Calu3 (cell line): ENCODE results near the gene LOXL4. TPM values are rescaled to one million over a fixed set of nuclear protein-coding genes. Genes with fewer than 3 reads are reported as not detected.

ENCODE experiments used
- BruUV-seq: library from RNA; stranded (reverse); fragments of 400-500 nt; replicated peaks from 2 replicates; lab custom pipeline; 2021; lab: Mats Ljungman, UMichigan
- CTCF ChIA-PET: fragments of 300-600 bp; sonication (Branson Sonifier 250); formaldehyde crosslinking; loops from one replicate; lab custom pipeline; 2022; ENCODE audit warnings: antibody characterized with exemption; lab: Charles Lee
- DNase-seq: peaks from one replicate; pipeline ENCODE4 v3.0.0; 2022
- H3K27ac Mint-ChIP-seq: one replicate; pipeline ENCODE4 v1.8.0; 2022; ENCODE audit warnings: mixed read lengths; ENCODE audit not compliant: unreplicated experiment
- H3K27me3 Mint-ChIP-seq: one replicate; pipeline ENCODE4 v1.8.0; 2022; ENCODE audit warnings: mixed read lengths; ENCODE audit not compliant: unreplicated experiment
- H3K36me3 Mint-ChIP-seq: one replicate; pipeline ENCODE4 v1.8.0; 2022; ENCODE audit warnings: mild to moderate bottlenecking, moderate library complexity, mixed read lengths; ENCODE audit not compliant: insufficient read depth, unreplicated experiment
- H3K4me1 Mint-ChIP-seq: one replicate; pipeline ENCODE4 v1.8.0; 2022; ENCODE audit warnings: mild to moderate bottlenecking, low read depth, mixed read lengths; ENCODE audit not compliant: unreplicated experiment
- H3K4me3 Mint-ChIP-seq: one replicate; pipeline ENCODE4 v1.8.0; 2022; ENCODE audit warnings: mild to moderate bottlenecking, low read depth, moderate library complexity, mixed read lengths; ENCODE audit not compliant: unreplicated experiment
- H3K9me3 Mint-ChIP-seq: one replicate; pipeline ENCODE4 v1.8.0; 2022; ENCODE audit warnings: low read depth, mixed read lengths; ENCODE audit not compliant: unreplicated experiment
- intact Hi-C: fragments of 100-400 bp; cut with micrococcal nuclease; formaldehyde crosslinking; loops from one replicate; pipeline ENCODE4 v1.10.0; 2022; ENCODE audit not compliant: unreplicated experiment
- total RNA-seq: library from RNA; stranded (reverse); gene quantifications from 2 replicates; pipeline ENCODE4 v1.2.3, GENCODE V29; 2022
- TF ChIP-seq, protein P1 (sequence below): fragments of 200-600 bp; IDR thresholded peaks from one replicate; pipeline ENCODE4 v1.8.0; 2022; ENCODE audit warnings: antibody characterized with exemption; ENCODE audit not compliant: unreplicated experiment

Gene LOXL4
- total RNA-seq, 1 experiment from 2014 or later = 2.2 TPM

DNA sequence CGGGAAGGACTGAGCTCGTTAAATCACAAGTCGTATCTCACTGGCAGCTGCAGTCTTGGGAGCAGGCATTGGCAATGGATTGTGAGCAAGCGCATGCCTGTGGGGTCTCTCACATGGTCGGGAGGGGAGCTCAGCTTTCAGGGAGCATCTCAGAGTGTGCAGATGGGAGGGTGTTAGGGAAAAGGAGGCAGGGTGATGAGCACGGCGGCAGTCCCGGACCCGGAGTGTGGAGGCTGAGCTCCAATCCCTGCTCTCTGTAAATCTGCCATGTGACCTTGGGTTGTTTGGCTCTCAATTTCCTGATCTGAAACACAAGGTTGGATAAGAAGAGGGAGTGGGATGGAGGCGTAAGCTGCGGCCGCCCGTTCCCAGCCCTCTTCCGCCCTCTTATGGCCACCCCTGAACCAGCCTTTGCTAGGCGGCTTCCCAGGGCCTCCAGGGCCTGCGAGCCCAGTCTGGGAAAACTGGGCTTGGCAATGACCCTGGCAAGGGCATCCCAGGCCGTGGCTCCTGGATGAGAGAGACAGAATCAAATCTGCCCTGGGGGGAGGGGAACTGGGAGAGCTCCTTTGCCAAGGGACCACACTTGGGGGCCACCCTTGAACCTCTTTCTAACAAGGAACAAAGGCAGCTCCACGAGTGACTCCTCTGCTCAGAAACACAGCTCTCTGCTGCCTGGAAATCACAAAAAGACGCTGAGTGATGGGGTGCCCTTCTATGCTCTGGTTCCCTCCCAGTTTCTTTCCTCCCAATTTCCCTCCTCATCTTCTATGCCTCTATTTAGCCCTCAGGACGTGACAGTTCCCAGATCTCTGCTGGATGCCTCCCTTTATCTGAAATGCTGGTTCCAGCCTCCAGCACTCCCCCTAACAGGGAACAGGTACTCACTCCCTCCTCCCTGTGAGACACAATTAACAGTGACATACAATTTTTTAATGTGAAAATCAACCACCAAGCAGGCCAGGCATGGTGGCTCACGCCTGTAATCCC is 41.7 kb upstream of the LOXL4 start:
- H3K36me3 Mint-ChIP-seq = peaks cover 9% of the 10 kb centered on the region
- CTCF ChIA-PET = interaction anchor here (0.8 to 2.4 kb wide), 12 partner anchors 14 to 157 kb away, joined by 3 to 22 read pairs (median 4); partner anchors contain the start of gene LOXL4
- intact Hi-C loops = loop anchor here (1.0 to 5.0 kb wide), 3 partner anchors 47 to 137 kb away; no protein-coding TSS in a partner anchor
- TF ChIP-seq, protein P1, sequence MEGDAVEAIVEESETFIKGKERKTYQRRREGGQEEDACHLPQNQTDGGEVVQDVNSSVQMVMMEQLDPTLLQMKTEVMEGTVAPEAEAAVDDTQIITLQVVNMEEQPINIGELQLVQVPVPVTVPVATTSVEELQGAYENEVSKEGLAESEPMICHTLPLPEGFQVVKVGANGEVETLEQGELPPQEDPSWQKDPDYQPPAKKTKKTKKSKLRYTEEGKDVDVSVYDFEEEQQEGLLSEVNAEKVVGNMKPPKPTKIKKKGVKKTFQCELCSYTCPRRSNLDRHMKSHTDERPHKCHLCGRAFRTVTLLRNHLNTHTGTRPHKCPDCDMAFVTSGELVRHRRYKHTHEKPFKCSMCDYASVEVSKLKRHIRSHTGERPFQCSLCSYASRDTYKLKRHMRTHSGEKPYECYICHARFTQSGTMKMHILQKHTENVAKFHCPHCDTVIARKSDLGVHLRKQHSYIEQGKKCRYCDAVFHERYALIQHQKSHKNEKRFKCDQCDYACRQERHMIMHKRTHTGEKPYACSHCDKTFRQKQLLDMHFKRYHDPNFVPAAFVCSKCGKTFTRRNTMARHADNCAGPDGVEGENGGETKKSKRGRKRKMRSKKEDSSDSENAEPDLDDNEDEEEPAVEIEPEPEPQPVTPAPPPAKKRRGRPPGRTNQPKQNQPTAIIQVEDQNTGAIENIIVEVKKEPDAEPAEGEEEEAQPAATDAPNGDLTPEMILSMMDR = peak; percentile 55
- DNase-seq = peak; percentile 78
- no peaks in the 10 kb centered on the region for H3K27me3 Mint-ChIP-seq
- no TSS peak for BruUV-seq
- H3K4me1 Mint-ChIP-seq = peaks cover 23% of the 10 kb centered on the region
- no peak overlapping the region for H3K27ac Mint-ChIP-seq
- H3K4me3 Mint-ChIP-seq = peak overlapping the region; percentile 13
- H3K9me3 Mint-ChIP-seq = no peaks in the 10 kb centered on the region

DNA sequence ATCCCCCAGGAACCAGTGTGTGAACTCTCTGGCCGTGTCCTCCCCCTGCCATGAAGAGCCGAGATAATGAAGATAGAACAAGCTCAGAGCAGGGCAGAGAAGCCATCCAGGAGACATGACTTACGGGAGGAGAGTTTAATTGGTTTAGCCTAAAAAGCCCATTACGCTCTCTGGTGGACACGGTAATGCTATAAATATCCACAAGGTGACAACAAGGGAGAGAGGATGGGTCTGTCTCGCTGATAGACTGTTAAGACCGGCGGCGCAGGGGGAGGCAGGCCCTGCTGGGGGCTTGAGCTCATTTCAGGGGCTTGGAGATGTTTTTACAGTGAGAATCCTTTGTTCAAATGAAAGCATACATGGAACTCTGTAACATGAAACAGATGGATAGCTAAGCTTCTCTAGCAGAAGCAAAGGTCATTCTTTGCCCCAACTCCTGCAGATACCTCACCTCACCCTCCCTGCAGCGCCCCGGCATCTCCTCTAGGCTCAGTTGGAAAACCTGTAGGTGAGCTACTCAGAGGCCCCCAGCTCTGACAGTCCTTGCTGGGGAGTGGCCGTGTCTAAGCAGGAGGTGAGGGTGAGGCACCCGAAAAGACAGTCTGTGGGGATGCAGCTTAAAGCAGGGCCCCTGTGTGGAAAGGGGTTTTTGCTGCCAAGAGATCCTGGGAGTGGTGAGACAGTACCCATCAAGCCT is 40.8 kb upstream of the LOXL4 start:
- Mint-ChIP-seq H3K4me3 (peak overlapping the region; percentile 13), H3K4me1 (peaks cover 16% of the 10 kb centered on the region), H3K36me3 (peaks cover 9% of the 10 kb centered on the region), H3K27me3 (no peaks in the 10 kb centered on the region), H3K9me3 (no peaks in the 10 kb centered on the region), H3K27ac (peak overlapping the region; percentile 6)
- CTCF ChIA-PET = interaction anchor here (0.8 to 2.4 kb wide), 12 partner anchors 13 to 158 kb away, joined by 3 to 22 read pairs (median 4); partner anchors contain the start of gene LOXL4
- TF ChIP-seq, protein P1 = no peak
- no peak for DNase-seq
- BruUV-seq = no TSS peak
- intact Hi-C loops = loop anchor here (1.0 to 5.0 kb wide), 3 partner anchors 47 to 137 kb away; no protein-coding TSS in a partner anchor

DNA sequence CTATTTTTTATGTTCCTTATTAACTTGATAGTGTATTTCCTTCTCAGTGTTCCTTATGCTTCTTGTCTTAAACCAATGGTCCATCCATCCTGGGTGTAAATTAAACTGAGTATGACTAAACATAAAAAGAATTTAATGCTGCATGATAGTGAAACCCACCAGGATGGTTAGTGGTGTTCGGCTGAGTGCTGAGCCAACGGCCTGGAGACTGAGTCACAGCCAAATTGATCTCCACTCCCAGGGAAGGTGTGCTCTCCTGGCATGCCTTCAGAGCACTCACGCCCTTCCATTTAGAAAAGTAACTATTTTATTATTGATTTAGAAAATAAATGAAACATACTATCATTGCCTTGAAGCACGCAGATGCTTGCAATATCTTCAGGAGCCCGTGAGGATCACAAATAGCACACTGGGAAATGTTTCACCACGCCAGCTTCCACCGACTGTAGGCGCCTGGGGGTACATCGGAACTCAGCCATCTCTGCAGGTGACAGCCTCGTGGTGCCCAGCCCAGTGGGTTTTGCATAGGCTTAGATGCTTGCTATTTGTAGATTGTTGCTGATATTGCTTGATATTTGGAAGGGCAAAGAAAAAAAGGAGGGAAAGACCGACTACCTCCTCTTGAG is 40.0 kb upstream of the LOXL4 start:
- no peaks in the 10 kb centered on the region for H3K9me3 Mint-ChIP-seq
- no TSS peak for BruUV-seq
- H3K36me3 Mint-ChIP-seq = peaks cover 9% of the 10 kb centered on the region
- H3K27ac Mint-ChIP-seq = peak overlapping the region; percentile 6
- no peaks in the 10 kb centered on the region for H3K27me3 Mint-ChIP-seq
- H3K4me1 Mint-ChIP-seq = peaks cover 15% of the 10 kb centered on the region
- TF ChIP-seq, protein P1 = no peak
- intact Hi-C loops = loop anchor here (5.0 kb wide), 1 partner anchor 136 kb away; no protein-coding TSS in a partner anchor
- CTCF ChIA-PET = interaction anchor here (2.2 to 2.3 kb wide), 3 partner anchors 39 to 138 kb away, joined by 8 to 12 read pairs (median 9); no protein-coding TSS in a partner anchor
- H3K4me3 Mint-ChIP-seq = no peak overlapping the region
- DNase-seq = no peak

DNA sequence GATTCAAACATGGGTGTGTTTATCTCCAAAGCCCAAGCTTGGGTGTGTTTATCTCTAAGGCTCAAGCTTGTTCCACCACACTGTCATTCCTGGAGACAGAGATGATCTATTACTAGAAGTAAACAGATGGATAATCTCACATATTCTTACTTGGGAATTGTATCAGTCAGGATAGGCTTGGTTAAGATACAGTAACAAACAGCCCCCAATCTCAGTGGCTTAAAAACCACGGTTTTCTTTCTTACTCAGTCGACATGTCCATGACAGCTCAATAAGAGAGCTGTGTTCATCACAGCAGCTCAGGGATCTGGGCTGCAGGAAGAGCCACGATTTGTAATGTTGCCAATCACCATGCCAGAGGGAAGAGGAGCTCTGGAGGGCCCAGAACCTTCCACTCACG is 38.5 kb upstream of the LOXL4 start:
- intact Hi-C loops = loop anchor here (5.0 kb wide), 1 partner anchor 134 kb away; no protein-coding TSS in a partner anchor
- DNase-seq = no peak
- Mint-ChIP-seq H3K27ac (no peak overlapping the region), H3K9me3 (no peaks in the 10 kb centered on the region), H3K36me3 (peaks cover 9% of the 10 kb centered on the region), H3K4me1 (peaks cover 15% of the 10 kb centered on the region), H3K27me3 (no peaks in the 10 kb centered on the region), H3K4me3 (no peak overlapping the region)
- TF ChIP-seq, protein P1 = no peak
- BruUV-seq = no TSS peak
- CTCF ChIA-PET = no interaction called here
